HepG2 (cell line): ENCODE results near the gene TNN. TPM values are rescaled to one million over a fixed set of nuclear protein-coding genes. Genes with fewer than 3 reads are reported as not detected.

Experiments used
- ATAC-seq: fragments of 200-7000 bp; cut with Tn5 transposase; 3 replicates; pipeline ENCODE4 v1.9.1; 2020; ENCODE audit warnings: mild to moderate bottlenecking, moderate library complexity
- BruUV-seq: library from RNA; stranded (reverse); fragments of 400-500 nt; replicated peaks from 2 replicates; lab custom pipeline; 2021; lab: Mats Ljungman, UMichigan
- CTCF ChIA-PET: fragments of 300-600 bp; formaldehyde crosslinking; extraction: SDS; loops from one replicate; lab custom pipeline; 2021; ENCODE audit warnings: low total read pairs, inconsistent platforms, low intra/inter-chr PET ratio; lab: Yijun Ruan, JAX
- POLR2A ChIA-PET: fragments of 350-600 bp; sonication (Branson Sonifier 250); formaldehyde crosslinking; loops from one replicate; lab custom pipeline; 2020; ENCODE audit warnings: antibody characterized with exemption, inconsistent platforms; lab: Yijun Ruan, JAX
- DNase-seq: peaks from one replicate; pipeline ENCODE4 v3.0.0-alpha.2; 2015; ENCODE audit warnings: low spot score
- FAIRE-seq: peaks from 3 replicates; lab custom pipeline; 2011; peaks lifted over from hg19 to GRCh38; lab: Jason Lieb, UNC
- H2AFZ ChIP-seq: one replicate; pipeline ENCODE4 v1.6.1; 2011; ENCODE audit warnings: low read length, inconsistent platforms
- H3K27ac ChIP-seq: fragments of 300-600 bp; 3 replicates; pipeline ENCODE4 v1.8.0; 2011; ENCODE audit warnings: mixed run types, mild to moderate bottlenecking, mixed read lengths, low read length, inconsistent platforms; ENCODE audit not compliant: insufficient read depth; ENCODE audit errors: extremely low read length
- H3K27me3 ChIP-seq, 2 experiments: fragments of 200-600 bp in 1 of 2; 2 replicates in 1 of 2; 3 replicates in 1 of 2; pipeline versions ENCODE4 v1.6.0 to v1.8.0; 2011; ENCODE audit warnings: low read length in 2 of 2, mild to moderate bottlenecking in 2 of 2, moderate library complexity in 2 of 2, inconsistent platforms in 1 of 2; ENCODE audit not compliant: insufficient read depth in 2 of 2, control insufficient read depth in 1 of 2
- H3K36me3 ChIP-seq, 2 experiments: fragments of 200-600 bp in 1 of 2; replicated peaks in 1 of 2; 2 replicates in 1 of 2; 3 replicates in 1 of 2; pipeline versions ENCODE4 v1.5.1 to v1.8.0; 2011; ENCODE audit warnings: low read length in 2 of 2, inconsistent platforms in 1 of 2; ENCODE audit not compliant: insufficient read depth in 2 of 2, control insufficient read depth in 1 of 2
- H3K4me1 ChIP-seq: 2 replicates; pipeline ENCODE4 v1.5.1; 2012; ENCODE audit warnings: low read length, inconsistent platforms; ENCODE audit not compliant: insufficient read depth
- H3K4me2 ChIP-seq: 2 replicates; pipeline ENCODE4 v1.6.0; 2011; ENCODE audit warnings: low read depth, low read length, inconsistent platforms
- H3K4me3 ChIP-seq, 3 experiments: fragments of 200-600 bp in 1 of 3; sonication (generic), shearing (Covaris generic) in 1 of 3; replicated peaks in 1 of 3; 2 replicates each; pipeline ENCODE4 v1.5.1; 2011 to 2016; ENCODE audit warnings: low read length in 3 of 3, inconsistent platforms in 2 of 3, low read depth in 2 of 3, mild to moderate bottlenecking in 2 of 3, control low read depth in 1 of 3, mixed read lengths in 1 of 3; ENCODE audit not compliant: insufficient read depth in 1 of 3
- H3K79me2 ChIP-seq: one replicate; pipeline ENCODE4 v1.6.1; 2011; ENCODE audit warnings: low read length, inconsistent platforms; ENCODE audit not compliant: insufficient read depth
- H3K9ac ChIP-seq: 2 replicates; pipeline ENCODE4 v1.6.0; 2011; ENCODE audit warnings: mild to moderate bottlenecking, low read depth, low read length, inconsistent platforms; ENCODE audit not compliant: insufficient read depth
- H3K9me3 ChIP-seq: 2 replicates; pipeline ENCODE4 v1.5.1; 2012; ENCODE audit warnings: mild to moderate bottlenecking, low read length
- H4K20me1 ChIP-seq: 2 replicates; pipeline ENCODE4 v1.6.0; 2011; ENCODE audit warnings: inconsistent platforms, mild to moderate bottlenecking, low read length, moderate library complexity; ENCODE audit not compliant: insufficient read depth
- ATF4 ChIP-seq, 2 experiments: fragments of 450-650 bp in 1 of 2; sonication (generic) in 1 of 2; formaldehyde crosslinking; IDR thresholded peaks; 2 replicates each; pipeline versions ENCODE4 v1.5.0 to v1.8.0; 2020 to 2022; ENCODE audit warnings: mild to moderate bottlenecking in 1 of 2, missing genetic modification reagents in 1 of 2
- CENPT ChIP-seq: sonication (generic); formaldehyde crosslinking; IDR thresholded peaks from 2 replicates; pipeline ENCODE4 v1.8.0; 2022; ENCODE audit warnings: low read depth, mild to moderate bottlenecking, moderate library complexity, missing genetic modification reagents
- CREB3 ChIP-seq: sonication (generic); formaldehyde crosslinking; IDR thresholded peaks from 2 replicates; pipeline ENCODE4 v1.5.0; 2020; ENCODE audit warnings: missing genetic modification reagents
- JUND ChIP-seq: sonication (generic); formaldehyde crosslinking; IDR thresholded peaks from 2 replicates; pipeline ENCODE4 v1.8.0; 2022; ENCODE audit warnings: mild to moderate bottlenecking, missing genetic modification reagents
- KMT2A ChIP-seq: sonication (generic); formaldehyde crosslinking; IDR thresholded peaks from 2 replicates; pipeline ENCODE4 v1.4.0; 2020; ENCODE audit warnings: missing genetic modification reagents
- MLXIP ChIP-seq: sonication (generic); formaldehyde crosslinking; IDR thresholded peaks from 2 replicates; pipeline ENCODE4 v1.9.0; 2021; ENCODE audit warnings: missing genetic modification reagents, borderline replicate concordance
- MTA3 ChIP-seq: sonication (generic); formaldehyde crosslinking; IDR thresholded peaks from 2 replicates; pipeline ENCODE4 v1.4.0; 2020; ENCODE audit warnings: missing genetic modification reagents
- NCOR1 ChIP-seq: fragments of 200-600 bp; sonication (generic); IDR thresholded peaks from 2 replicates; pipeline ENCODE4 v1.7.0; 2017; ENCODE audit warnings: antibody characterized with exemption, low read length, borderline replicate concordance
- PAF1 ChIP-seq: IDR thresholded peaks from 2 replicates; pipeline ENCODE4 v1.6.1; 2016; ENCODE audit warnings: missing genetic modification reagents, missing compliant biosample characterization
- PAWR ChIP-seq: sonication (generic); formaldehyde crosslinking; IDR thresholded peaks from 2 replicates; pipeline ENCODE4 v1.4.0; 2020; ENCODE audit warnings: missing genetic modification reagents, mild to moderate bottlenecking, borderline replicate concordance
- TIGD3 ChIP-seq: sonication (generic); formaldehyde crosslinking; IDR thresholded peaks from 2 replicates; pipeline ENCODE4 v1.5.1; 2020; ENCODE audit warnings: mild to moderate bottlenecking, missing genetic modification reagents, borderline replicate concordance
- ZNF234 ChIP-seq: sonication (generic); formaldehyde crosslinking; conservative IDR thresholded peaks from 2 replicates; pipeline ENCODE4 v1.5.1; 2020; ENCODE audit warnings: mild to moderate bottlenecking, missing genetic modification reagents
- ZNF850 ChIP-seq: sonication (generic); formaldehyde crosslinking; conservative IDR thresholded peaks from 2 replicates; pipeline ENCODE4 v1.9.0; 2021; ENCODE audit warnings: mild to moderate bottlenecking, missing genetic modification reagents
- WGBS: methylation state at CpG from one replicate; pipeline ENCODE4 v1.1.6; 2017; ENCODE audit warnings: low lambda C conversion rate; 5-methylcytosine and 5-hydroxymethylcytosine counted together
- in situ Hi-C: cut with HindIII; loops from 2 replicates; pipeline ENCODE4 v1.10.0; 2017; ENCODE audit warnings: low pct_unique_long_range_greater_than_20kb; ENCODE audit not compliant: extremely low pct_ligation_motif_present
- intact Hi-C: fragments of 100-400 bp; cut with micrococcal nuclease; formaldehyde crosslinking; loops from one replicate; pipeline ENCODE4 v1.10.0; 2022; ENCODE audit not compliant: unreplicated experiment
- polyA plus RNA-seq, 8 experiments: library from polyadenylated mRNA; depleted of rRNA in 3 of 8; stranded (reverse) in 7 of 8; unstranded in 1 of 8; fragments of >200 nt; fragmentation: Illumina TruSeq in 4 of 8; extraction: Trizol in 4 of 8; gene quantifications; 2 replicates each; pipeline versions ENCODE4 v1.2.1 to v1.2.3, GENCODE V29; 2011 to 2016; ENCODE audit warnings: low read depth in 4 of 8, missing spikeins in 1 of 8, mixed read lengths in 1 of 8; ENCODE audit not compliant: insufficient read depth in 1 of 8
- total RNA-seq, 5 experiments: library from RNA; depleted of rRNA; stranded (reverse); fragments of >200 nt; fragmentation: Illumina TruSeq; extraction: Trizol; gene quantifications; 2 replicates each; pipeline ENCODE4 v1.2.3, GENCODE V29; 2016; ENCODE audit warnings: low read depth in 1 of 5

TNN gene
- total and polyA plus RNA-seq, 2 of the 13 experiments (the other 11 are each of a cell fraction or from before 2014, with no cell fraction given) = not detected

- CTCF ChIA-PET = no interaction called here
- no peak for ATAC-seq
- Histone ChIP-seq H2AFZ (no peak overlapping the region), H4K20me1 (no peaks in the 10 kb centered on the region), H3K27ac (no peak overlapping the region), H3K9me3 (no peaks in the 10 kb centered on the region), H3K36me3 (no peaks in the 10 kb centered on the region), H3K4me2 (no peak overlapping the region)
- 27% methylated on average over 3 of the region's 3 CpGs for WGBS
- no TSS peak for BruUV-seq
- TF ChIP-seq KMT2A (CRISPR knock-in tag) = no peak
- TF ChIP-seq, all 625 proteins: peak for 0
- FAIRE-seq (no peak), DNase-seq (no peak)
- no peak overlapping the region for H3K4me3 ChIP-seq
- POLR2A ChIA-PET = no interaction called here
- H3K4me1 ChIP-seq = no peaks in the 10 kb centered on the region
- no peaks in the 10 kb centered on the region for H3K27me3 ChIP-seq
- no peaks in the 10 kb centered on the region for H3K79me2 ChIP-seq
- in situ Hi-C loops = no loop called here
- H3K9ac ChIP-seq = no peak overlapping the region
- intact Hi-C loops = no loop called here
Measured at GRCh38 chr1:175054736-175055135, 12.9 kb upstream of the TNN start.

GRCh38 chr1:175062339-175062738, 5.3 kb upstream of the TNN start:
- no peaks in the 10 kb centered on the region for H3K79me2 ChIP-seq
- peaks cover 0 to 4% of the 10 kb centered on the region in 2 experiments; a peak in 1 of 5 replicates for H3K27me3 ChIP-seq
- no peaks in the 10 kb centered on the region for H4K20me1 ChIP-seq
- in situ Hi-C loops = no loop called here
- 0% methylated on average over 1 of the region's 1 CpG for WGBS
- H3K27ac ChIP-seq = no peak overlapping the region
- ATAC-seq (no peak), DNase-seq (no peak), FAIRE-seq (no peak)
- no peak overlapping the region for H3K4me2 ChIP-seq
- BruUV-seq = no TSS peak
- ChIA-PET CTCF (no interaction called here), POLR2A (no interaction called here)
- intact Hi-C loops = no loop called here
- no peak overlapping the region for H3K4me3 ChIP-seq
- H2AFZ ChIP-seq = no peak overlapping the region
- no peaks in the 10 kb centered on the region for H3K36me3 ChIP-seq
- H3K9me3 ChIP-seq = no peaks in the 10 kb centered on the region
- no peak overlapping the region for H3K9ac ChIP-seq
- H3K4me1 ChIP-seq = no peaks in the 10 kb centered on the region
- no peak for TF ChIP-seq ATF4 (CRISPR knock-in tag; IDR thresholded peaks at IDR 0.05)
- no peak for TF ChIP-seq ZNF850 (CRISPR knock-in tag)
- no peak for TF ChIP-seq MLXIP
- TF ChIP-seq JUND (CRISPR knock-in tag) = no peak
- TF ChIP-seq ZNF234 (CRISPR knock-in tag) = no peak
- no peak for TF ChIP-seq TIGD3 (CRISPR knock-in tag)
- no peak for TF ChIP-seq NCOR1
- no peak for TF ChIP-seq CREB3 (CRISPR knock-in tag)
- no peak for TF ChIP-seq PAWR
- no peak for TF ChIP-seq MTA3
- no peak for TF ChIP-seq CENPT
- no peak for TF ChIP-seq PAF1 (CRISPR knock-in tag)
